Ammon's horn (tissue), 1 donor: Measurements from ENCODE around the gene INSRR.

Source experiments
- DNase-seq: peaks from one replicate; pipeline ENCODE4 v3.0.0-alpha.2; 2016; ENCODE audit warnings: low spot score

The INSRR gene

GRCh38 chr1:156806512-156807440, 52.1 kb downstream of the INSRR start:
- DNase-seq = no peak

GRCh38 chr1:156805766-156806511, 53.0 kb downstream of the INSRR start:
- DNase-seq = no peak

GRCh38 chr1:156804572-156805243, 54.2 kb downstream of the INSRR start:
- DNase-seq = peak; percentile 70

- DNase-seq = no peak
Observed at GRCh38 chr1:156804026-156804425, 54.9 kb downstream of the INSRR start.

- DNase-seq = no peak
Observed at GRCh38 chr1:156803086-156803851, 55.6 kb downstream of the INSRR start.

GRCh38 chr1:156802421-156802935, 56.4 kb downstream of the INSRR start:
- DNase-seq = no peak

GRCh38 chr1:156801409-156802121, 57.4 kb downstream of the INSRR start:
- no peak for DNase-seq

- DNase-seq = peak; percentile 57
Observed at GRCh38 chr1:156797212-156797871, 61.6 kb downstream of the INSRR start.

GRCh38 chr1:156796340-156797097, 62.4 kb downstream of the INSRR start:
- no peak for DNase-seq

GRCh38 chr1:156795787-156796186, 63.1 kb downstream of the INSRR start:
- peak; percentile 83 for DNase-seq

- no peak for DNase-seq
Observed at GRCh38 chr1:156795374-156795733, 63.6 kb downstream of the INSRR start.

- DNase-seq = no peak
Observed at GRCh38 chr1:156794506-156795373, 64.2 kb downstream of the INSRR start.
